Putamen (tissue), 1 donor: Measurements from ENCODE around the gene ARID5B.

Experiments used
- DNase-seq: peaks from one replicate; pipeline ENCODE4 v3.0.0-alpha.2; 2016; ENCODE audit warnings: low spot score

The ARID5B gene

GRCh38 chr10:61888744-61889143 lies 12.8 kb upstream of the ARID5B start:
- no peak for DNase-seq

- no peak for DNase-seq
Measured at GRCh38 chr10:61890430-61890829, 11.1 kb upstream of the ARID5B start.

- no peak for DNase-seq
Measured at GRCh38 chr10:61890881-61891409, 10.6 kb upstream of the ARID5B start.

GRCh38 chr10:61891906-61892585 lies 9.5 kb upstream of the ARID5B start:
- no peak for DNase-seq

- no peak for DNase-seq
Measured at GRCh38 chr10:61892961-61893360, 8.5 kb upstream of the ARID5B start.

- DNase-seq, result no peak
Measured at GRCh38 chr10:61894133-61894532, 7.4 kb upstream of the ARID5B start.

GRCh38 chr10:61895898-61896600 lies 5.5 kb upstream of the ARID5B start:
- no peak for DNase-seq

GRCh38 chr10:61896854-61897661 lies 4.4 kb upstream of the ARID5B start:
- peak; percentile 83 for DNase-seq

GRCh38 chr10:61897671-61898434 lies 3.6 kb upstream of the ARID5B start:
- peak; percentile 72 for DNase-seq

GRCh38 chr10:61898435-61898778 lies 3.1 kb upstream of the ARID5B start:
- no peak for DNase-seq

GRCh38 chr10:61899069-61899531 lies 2.4 kb upstream of the ARID5B start:
- DNase-seq, result no peak

- no peak for DNase-seq
Measured at GRCh38 chr10:61899663-61899996, 1.9 kb upstream of the ARID5B start.

GRCh38 chr10:61899997-61900828 lies 1.3 kb upstream of the ARID5B start:
- peak; percentile 52 for DNase-seq

- DNase-seq, result no peak
Measured at GRCh38 chr10:61901829-61902444, 438 bp downstream of the ARID5B start.

GRCh38 chr10:61902445-61903220 lies 1.1 kb downstream of the ARID5B start:
- peak; percentile 83 for DNase-seq

- peak; percentile 59 for DNase-seq
Measured at GRCh38 chr10:61903221-61903927, 1.9 kb downstream of the ARID5B start.

- DNase-seq, result no peak
Measured at GRCh38 chr10:61903928-61904344, 2.4 kb downstream of the ARID5B start.

GRCh38 chr10:61904733-61905725 lies 3.5 kb downstream of the ARID5B start:
- DNase-seq, result peak; percentile 49
